ENCODE results near the gene PIP4K2A. TPM values are rescaled to one million over a fixed set of nuclear protein-coding genes. Genes with fewer than 3 reads are reported as not detected.

Gene PIP4K2A
- total RNA-seq, 1 donor from 2014 or later, result 67.6 TPM

- no peak for DNase-seq
- H3K4me1 ChIP-seq, result peaks cover 59% of the 10 kb centered on the region
- ATAC-seq, result no peak
- no peaks in the 10 kb centered on the region for H3K36me3 ChIP-seq
- intact Hi-C loops (cut with DNase I), result no loop called here
- H3K9me3 ChIP-seq, result no peaks in the 10 kb centered on the region
- no peak overlapping the region for H3K27ac ChIP-seq
- TF ChIP-seq CTCF (IDR thresholded peaks at IDR 0.05), result no peak
- H3K4me3 ChIP-seq, result no peak overlapping the region
- H3K27me3 ChIP-seq (ENCODE audit: low read depth), result no peaks in the 10 kb centered on the region
Observed at GRCh38 chr10:22683140-22683389, 31.3 kb downstream of the PIP4K2A start.

- intact Hi-C loops (cut with DNase I), result no loop called here
- Histone ChIP-seq H3K27ac (peak overlapping the region; percentile 19), H3K36me3 (no peaks in the 10 kb centered on the region), H3K4me1 (peaks cover 59% of the 10 kb centered on the region), H3K4me3 (no peak overlapping the region), H3K27me3 (ENCODE audit: low read depth) (no peaks in the 10 kb centered on the region), H3K9me3 (no peaks in the 10 kb centered on the region)
- peak; percentile 77 to 78 for ATAC-seq
- peak; percentile 47 for DNase-seq
- no peak for TF ChIP-seq CTCF (IDR thresholded peaks at IDR 0.05)
Observed at GRCh38 chr10:22682237-22683139, 31.9 kb downstream of the PIP4K2A start.

GRCh38 chr10:22681783-22682183, 32.6 kb downstream of the PIP4K2A start:
- Histone ChIP-seq H3K4me1 (peaks cover 64% of the 10 kb centered on the region), H3K9me3 (no peaks in the 10 kb centered on the region), H3K27me3 (ENCODE audit: low read depth) (no peaks in the 10 kb centered on the region), H3K36me3 (no peaks in the 10 kb centered on the region), H3K27ac (peak overlapping the region; percentile 19), H3K4me3 (no peak overlapping the region)
- intact Hi-C loops (cut with DNase I), result no loop called here
- TF ChIP-seq CTCF (IDR thresholded peaks at IDR 0.05), result no peak
- DNase-seq (no peak), ATAC-seq (peak in 1 of 2 donors; percentile 74)

- TF ChIP-seq CTCF (IDR thresholded peaks at IDR 0.05), result no peak
- H3K36me3 ChIP-seq, result no peaks in the 10 kb centered on the region
- peak overlapping the region; percentile 19 for H3K27ac ChIP-seq
- H3K4me1 ChIP-seq, result peaks cover 61% of the 10 kb centered on the region
- no peak overlapping the region for H3K4me3 ChIP-seq
- H3K27me3 ChIP-seq (ENCODE audit: low read depth), result no peaks in the 10 kb centered on the region
- no peaks in the 10 kb centered on the region for H3K9me3 ChIP-seq
- DNase-seq (no peak), ATAC-seq (no peak)
- intact Hi-C loops (cut with DNase I), result no loop called here
Observed at GRCh38 chr10:22681301-22681700, 33.1 kb downstream of the PIP4K2A start.

- no peak for TF ChIP-seq CTCF (IDR thresholded peaks at IDR 0.05)
- Histone ChIP-seq H3K27ac (no peak overlapping the region), H3K36me3 (no peaks in the 10 kb centered on the region), H3K4me3 (no peak overlapping the region), H3K27me3 (ENCODE audit: low read depth) (no peaks in the 10 kb centered on the region), H3K4me1 (peaks cover 55% of the 10 kb centered on the region), H3K9me3 (no peaks in the 10 kb centered on the region)
- intact Hi-C loops (cut with DNase I), result no loop called here
- DNase-seq, result no peak
- ATAC-seq, result no peak
Observed at GRCh38 chr10:22679608-22680007, 34.8 kb downstream of the PIP4K2A start.

All from lower lobe of right lung (tissue), 2 donors.